GM12878 (cell line): ENCODE data around the gene SNRNP27.

ENCODE experiments used
- BHLHE40 ChIP-seq, 2 experiments: fragments of 450-650 bp in 1 of 2; IDR thresholded peaks; 2 replicates each; pipeline ENCODE4 v1.6.1; 2011 to 2017; ENCODE audit warnings: low read depth in 2 of 2, borderline replicate concordance in 1 of 2, improper control_type of control experiment in 1 of 2, low read length in 1 of 2, mild to moderate bottlenecking in 1 of 2
- CHD2 ChIP-seq: IDR thresholded peaks from 2 replicates; pipeline ENCODE4 v1.6.1; 2011; ENCODE audit warnings: low read depth, low read length, improper control_type of control experiment, borderline replicate concordance
- CTCF ChIP-seq, 3 experiments: IDR thresholded peaks in 2 of 3; conservative IDR thresholded peaks in 1 of 3; 2 replicates each; pipeline ENCODE4 v1.5.1; 2011; ENCODE audit warnings: low read depth in 3 of 3, low read length in 3 of 3, mild to moderate bottlenecking in 3 of 3, control low read depth in 2 of 3, moderate library complexity in 2 of 3, inconsistent platforms in 1 of 3, mixed read lengths in 1 of 3; ENCODE audit not compliant: control insufficient read depth in 2 of 3, insufficient read depth in 1 of 3; ENCODE audit errors: extremely low read depth in 1 of 3
- GATAD2B ChIP-seq: fragments of 450-650 bp; conservative IDR thresholded peaks from 2 replicates; pipeline ENCODE4 v1.6.1; 2017; ENCODE audit warnings: low read depth, mild to moderate bottlenecking, moderate library complexity
- NFYB ChIP-seq: IDR thresholded peaks from 2 replicates; pipeline ENCODE4 v1.6.1; 2011; ENCODE audit warnings: low read depth, mild to moderate bottlenecking, low read length, improper control_type of control experiment, moderate library complexity; ENCODE audit not compliant: insufficient read depth
- POLR2A ChIP-seq: IDR thresholded peaks from 2 replicates; pipeline ENCODE4 v1.6.1; 2011; ENCODE audit warnings: low read depth, mild to moderate bottlenecking, low read length
- RBBP5 ChIP-seq: fragments of 200-600 bp; sonication (generic); conservative IDR thresholded peaks from 2 replicates; pipeline ENCODE4 v1.6.1; 2016
- TAF1 ChIP-seq: IDR thresholded peaks from 2 replicates; pipeline ENCODE4 v1.6.1; 2011; ENCODE audit warnings: mild to moderate bottlenecking, low read depth, low read length, borderline replicate concordance
- USF2 ChIP-seq: IDR thresholded peaks from 2 replicates; pipeline ENCODE4 v1.6.1; 2011; ENCODE audit warnings: low read depth, low read length, improper control_type of control experiment, borderline replicate concordance
- ZBTB11 ChIP-seq: fragments of 450-650 bp; formaldehyde crosslinking; IDR thresholded peaks from 2 replicates; pipeline ENCODE4 v1.5.0; 2022; ENCODE audit warnings: mild to moderate bottlenecking, missing genetic modification characterization

GRCh38 chr2:69948963-69949645 is 55.3 kb downstream of the SNRNP27 start:
- TF ChIP-seq CTCF (IDR thresholded peaks at IDR 0.05 in 2 of 3, conservative IDR thresholded peaks at IDR 0.05 in 1 of 3; ENCODE audit: control insufficient read depth in 2 of 3, extremely low read depth in 1 of 3, insufficient read depth in 1 of 3, low read depth in 3 of 3, low read length in 3 of 3) = no peak
- no peak for TF ChIP-seq GATAD2B
- TF ChIP-seq RBBP5 = no peak
- no peak for TF ChIP-seq TAF1
- no peak for TF ChIP-seq USF2
- TF ChIP-seq POLR2A = no peak
- no peak for TF ChIP-seq CHD2
- TF ChIP-seq ZBTB11 (CRISPR knock-in tag) = no peak
- no peak for TF ChIP-seq NFYB
- no peak for TF ChIP-seq BHLHE40 (IDR thresholded peaks at IDR 0.05; ENCODE audit: borderline replicate concordance in 1 of 2, low read depth in 2 of 2, low read length in 1 of 2)
